IPS-20b (cell line): Measurements from ENCODE around the gene ZCCHC13.
"Not testable (repeated sequence)": the region's sequence is repeated elsewhere in the genome, so short reads cannot be mapped to it uniquely, and the experiment has no call there.

ENCODE experiments used
- H3K27ac ChIP-seq: one replicate; pipeline ENCODE4 v1.5.1; 2013; ENCODE audit warnings: low read length
- H3K27me3 ChIP-seq: 2 replicates; pipeline ENCODE4 v1.6.1; 2013; ENCODE audit warnings: mild to moderate bottlenecking, low read length, inconsistent platforms; ENCODE audit not compliant: insufficient read depth
- H3K36me3 ChIP-seq: 2 replicates; pipeline ENCODE4 v1.6.1; 2013; ENCODE audit warnings: low read depth, mild to moderate bottlenecking, inconsistent platforms, low read length, moderate library complexity; ENCODE audit not compliant: insufficient read depth
- H3K4me1 ChIP-seq: 2 replicates; pipeline ENCODE4 v1.6.1; 2013; ENCODE audit warnings: mild to moderate bottlenecking, control low read depth, inconsistent platforms, low read length, moderate library complexity; ENCODE audit not compliant: insufficient read depth
- H3K4me3 ChIP-seq: 2 replicates; pipeline ENCODE4 v1.5.1; 2013; ENCODE audit warnings: mild to moderate bottlenecking, low read length, inconsistent platforms
- H3K9ac ChIP-seq: 2 replicates; pipeline ENCODE4 v1.6.1; 2013; ENCODE audit warnings: low read depth, mild to moderate bottlenecking, inconsistent platforms, low read length, moderate library complexity
- H3K9me3 ChIP-seq: 2 replicates; pipeline ENCODE4 v1.6.1; 2013; ENCODE audit warnings: mild to moderate bottlenecking, low read depth, low read length, inconsistent platforms; ENCODE audit not compliant: insufficient read depth

ZCCHC13 gene

DNA sequence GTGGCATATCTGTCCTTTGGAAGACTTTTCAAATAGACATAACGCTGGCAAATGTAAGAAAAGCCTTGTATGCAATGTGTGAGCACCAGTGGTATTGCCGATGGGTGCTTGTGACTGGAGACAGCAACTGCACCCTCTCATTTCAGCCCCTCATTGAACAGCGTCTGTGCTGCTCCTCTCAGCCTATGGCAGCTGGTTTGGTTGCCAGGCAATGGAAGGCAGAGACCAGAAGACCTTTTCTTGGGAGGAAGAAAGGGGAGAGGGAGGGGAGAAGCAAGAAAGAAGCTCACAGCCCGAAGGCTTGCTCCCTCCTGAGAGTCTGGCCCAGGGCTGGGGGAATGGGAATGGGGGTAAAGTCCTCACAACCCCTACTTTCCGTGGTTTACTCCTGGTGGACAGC is 20.2 kb downstream of the ZCCHC13 start:
- Histone ChIP-seq H3K4me1 (peaks cover 16% of the 10 kb centered on the region), H3K9me3 (no peaks in the 10 kb centered on the region), H3K4me3 (no peak overlapping the region), H3K27me3 (no peaks in the 10 kb centered on the region), H3K27ac (no peak overlapping the region), H3K36me3 (no peaks in the 10 kb centered on the region), H3K9ac (no peak overlapping the region)

- Histone ChIP-seq H3K27me3 (no peaks in the 10 kb centered on the region), H3K9ac (no peak overlapping the region), H3K4me3 (no peak overlapping the region; the same call in 1 of the 2 replicates), H3K4me1 (peaks cover 16% of the 10 kb centered on the region), H3K36me3 (no peaks in the 10 kb centered on the region), H3K27ac (no peak overlapping the region), H3K9me3 (no peaks in the 10 kb centered on the region)
Observed at GRCh38 chrX:74325130-74326059, 21.4 kb downstream of the ZCCHC13 start.

- Histone ChIP-seq H3K27me3 (no peaks in the 10 kb centered on the region), H3K4me1 (peaks cover 4% of the 10 kb centered on the region; the same call in 1 of the 2 replicates), H3K36me3 (no peaks in the 10 kb centered on the region), H3K9ac (no peak overlapping the region), H3K4me3 (no peak overlapping the region), H3K27ac (no peak overlapping the region), H3K9me3 (no peaks in the 10 kb centered on the region)
Observed at GRCh38 chrX:74338852-74339251, 34.9 kb downstream of the ZCCHC13 start.

DNA sequence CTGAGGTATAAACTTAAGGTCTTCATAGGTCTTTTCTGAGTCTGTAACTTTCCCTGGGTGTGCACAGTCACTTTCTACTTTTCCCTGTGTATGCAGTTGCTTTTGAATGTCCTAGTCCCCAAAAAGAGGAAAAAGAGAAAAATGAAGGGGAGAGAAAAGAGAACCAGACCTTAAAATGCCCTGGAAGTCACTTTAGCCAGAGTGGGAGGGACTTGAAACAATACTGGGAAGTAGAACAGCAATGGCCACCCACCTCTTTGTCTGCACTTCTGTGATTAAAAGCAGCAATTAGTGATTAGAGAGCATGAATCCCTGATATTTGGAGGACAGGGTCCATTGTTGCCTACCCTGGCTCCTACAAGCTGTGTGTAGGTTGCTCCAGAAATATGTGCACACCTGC is 36.1 kb downstream of the ZCCHC13 start:
- no peak overlapping the region for H3K9ac ChIP-seq
- no peaks in the 10 kb centered on the region for H3K36me3 ChIP-seq
- no peaks in the 10 kb centered on the region for H3K27me3 ChIP-seq
- no peaks in the 10 kb centered on the region for H3K9me3 ChIP-seq
- no peak overlapping the region for H3K27ac ChIP-seq
- peaks cover 4% of the 10 kb centered on the region; the same call in 1 of the 2 replicates for H3K4me1 ChIP-seq
- no peak overlapping the region for H3K4me3 ChIP-seq

- H3K9me3 ChIP-seq, H3K27me3 ChIP-seq, H3K36me3 ChIP-seq, H3K9ac ChIP-seq, H3K4me3 ChIP-seq, H3K4me1 ChIP-seq, H3K27ac ChIP-seq: not testable (repeated sequence)
Observed at GRCh38 chrX:74342211-74342610, 38.2 kb downstream of the ZCCHC13 start.

DNA sequence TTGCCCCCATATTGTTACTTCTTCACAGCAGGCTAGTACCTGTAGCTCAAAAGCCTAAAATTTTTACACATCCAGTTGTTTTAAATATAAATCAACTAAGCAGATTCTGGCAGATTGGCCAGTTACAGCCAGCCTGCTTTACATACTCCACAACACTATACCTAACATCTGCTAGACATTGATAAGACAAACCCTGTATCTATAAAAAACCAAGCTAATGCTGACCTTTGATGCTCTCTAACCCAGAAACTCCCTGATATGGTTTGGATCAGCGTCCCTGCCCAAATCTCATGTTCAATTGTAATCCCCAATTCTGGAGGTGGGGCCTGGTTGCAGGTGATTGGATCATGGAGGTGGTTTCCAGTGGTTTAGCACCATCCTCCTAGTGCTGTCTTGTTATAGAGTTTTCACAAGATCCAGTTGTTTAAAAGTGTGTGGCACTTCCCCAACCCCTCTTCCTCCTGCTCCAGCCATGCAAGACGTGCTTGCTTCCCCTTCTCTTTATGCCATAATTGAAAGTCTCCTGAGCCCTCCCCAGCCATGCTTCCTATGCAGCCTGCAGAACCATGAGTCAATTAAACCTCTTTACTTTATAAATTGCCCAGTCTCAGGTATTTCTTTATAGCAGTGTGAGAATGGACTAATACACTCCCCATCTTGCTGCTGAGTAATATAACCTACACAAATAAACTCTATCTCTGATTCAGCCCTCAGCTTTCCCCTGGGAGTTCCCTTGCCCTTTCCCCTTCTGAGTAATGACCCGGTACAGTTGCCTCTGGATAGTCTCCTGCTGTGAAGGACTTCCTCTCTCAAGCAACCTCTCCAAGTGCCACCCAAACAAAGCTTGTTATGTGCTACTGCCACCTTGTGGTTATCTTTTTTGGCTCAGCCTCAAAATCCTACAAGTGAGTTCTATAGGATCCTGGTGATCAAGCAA is 39.6 kb downstream of the ZCCHC13 start:
- peaks cover 4% of the 10 kb centered on the region; the same call in 1 of the 2 replicates for H3K4me1 ChIP-seq
- no peak overlapping the region for H3K4me3 ChIP-seq
- H3K9ac ChIP-seq, result no peak overlapping the region; the same call in 1 of the 2 replicates
- no peaks in the 10 kb centered on the region for H3K9me3 ChIP-seq
- H3K27me3 ChIP-seq, result no peaks in the 10 kb centered on the region
- H3K27ac ChIP-seq, result no peak overlapping the region
- no peaks in the 10 kb centered on the region for H3K36me3 ChIP-seq

DNA sequence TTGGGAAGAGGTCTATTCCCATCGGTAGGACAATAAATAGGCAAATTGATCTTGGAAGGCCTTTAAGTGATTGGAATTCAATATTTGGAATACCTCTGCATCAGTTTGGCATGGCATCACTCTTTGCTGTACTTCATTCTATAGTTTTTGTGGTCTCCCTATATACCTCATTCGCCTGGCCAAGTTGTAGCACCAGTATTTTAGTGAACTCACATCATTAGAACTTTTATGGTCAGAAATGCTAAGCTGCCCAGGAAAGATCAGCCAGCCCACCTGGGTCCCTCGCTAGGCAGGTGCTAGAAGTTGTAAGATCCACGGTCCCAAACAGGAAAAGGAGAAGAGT is 40.3 kb downstream of the ZCCHC13 start:
- H3K36me3 ChIP-seq, result no peaks in the 10 kb centered on the region
- H3K9me3 ChIP-seq, result no peaks in the 10 kb centered on the region
- H3K4me3 ChIP-seq, result no peak overlapping the region
- no peak overlapping the region for H3K27ac ChIP-seq
- no peaks in the 10 kb centered on the region for H3K27me3 ChIP-seq
- H3K4me1 ChIP-seq, result peaks cover 4% of the 10 kb centered on the region; the same call in 1 of the 2 replicates
- no peak overlapping the region for H3K9ac ChIP-seq

DNA sequence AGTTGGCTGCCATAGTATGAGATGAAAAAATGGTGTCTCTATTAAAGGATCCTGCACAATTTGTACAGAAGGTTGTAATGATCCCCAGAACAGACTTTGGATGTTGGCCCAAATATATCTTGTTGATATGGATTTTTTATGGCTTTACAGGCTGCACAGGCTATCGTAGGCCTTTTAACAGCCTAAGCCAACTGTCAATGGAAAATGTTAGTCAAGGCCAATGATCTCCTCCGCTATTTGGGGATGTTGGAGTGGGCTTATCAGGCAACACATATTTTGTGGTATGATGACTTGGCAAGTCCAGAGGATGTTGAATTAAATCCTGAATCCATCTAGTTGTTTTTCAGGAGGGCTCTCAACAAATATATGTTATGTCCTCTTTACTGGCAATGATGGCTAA is 42.1 kb downstream of the ZCCHC13 start:
- H3K4me1 ChIP-seq, result peaks cover 4% of the 10 kb centered on the region; the same call in 1 of the 2 replicates
- H3K9ac ChIP-seq, result no peak overlapping the region
- no peak overlapping the region for H3K4me3 ChIP-seq
- no peaks in the 10 kb centered on the region for H3K27me3 ChIP-seq
- H3K27ac ChIP-seq, result no peak overlapping the region
- H3K36me3 ChIP-seq, result no peaks in the 10 kb centered on the region
- no peaks in the 10 kb centered on the region for H3K9me3 ChIP-seq

DNA sequence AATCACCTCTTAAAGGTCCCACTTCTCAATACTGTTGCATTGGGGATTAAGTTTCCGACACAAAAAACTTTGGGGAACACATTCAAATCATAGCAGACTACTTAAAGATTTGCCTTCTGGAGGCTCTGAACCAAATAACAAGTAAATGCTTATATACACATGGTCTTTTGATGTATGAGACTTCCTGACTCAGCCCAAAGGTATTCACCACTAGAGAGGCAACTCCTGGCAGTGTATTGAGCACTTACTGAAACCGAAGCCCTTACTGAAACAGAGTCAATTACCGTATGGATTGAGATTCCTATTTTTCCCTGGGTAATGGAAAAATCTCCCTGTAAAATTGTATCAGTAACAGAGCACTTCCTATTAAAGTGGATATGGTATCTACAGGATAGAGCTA is 45.4 kb downstream of the ZCCHC13 start:
- no peaks in the 10 kb centered on the region for H3K9me3 ChIP-seq
- no peaks in the 10 kb centered on the region for H3K36me3 ChIP-seq
- no peaks in the 10 kb centered on the region for H3K27me3 ChIP-seq
- no peak overlapping the region for H3K4me3 ChIP-seq
- H3K27ac ChIP-seq, result no peak overlapping the region
- H3K9ac ChIP-seq, result no peak overlapping the region
- H3K4me1 ChIP-seq, result no peaks in the 10 kb centered on the region

DNA sequence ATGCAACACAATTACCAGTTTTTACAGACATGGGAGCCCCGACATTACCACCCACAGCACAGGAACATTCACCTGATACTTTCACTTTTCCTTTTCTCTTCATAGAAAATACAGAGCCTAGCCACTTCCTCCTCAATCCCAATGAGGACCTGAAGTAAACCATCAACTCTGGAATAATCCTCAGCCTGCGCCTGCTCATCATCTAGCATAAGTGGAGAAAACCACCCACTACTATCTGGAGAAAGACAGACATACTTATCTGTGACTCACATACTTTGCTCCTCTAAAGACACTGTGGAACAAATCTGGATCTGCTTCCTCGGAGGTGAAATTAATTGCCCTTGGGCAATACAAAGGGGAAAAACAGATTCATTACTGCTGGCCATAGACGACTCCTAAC is 47.8 kb downstream of the ZCCHC13 start:
- H3K9ac ChIP-seq, result no peak overlapping the region
- no peaks in the 10 kb centered on the region for H3K4me1 ChIP-seq
- no peaks in the 10 kb centered on the region for H3K36me3 ChIP-seq
- no peak overlapping the region for H3K27ac ChIP-seq
- no peaks in the 10 kb centered on the region for H3K27me3 ChIP-seq
- no peak overlapping the region for H3K4me3 ChIP-seq
- no peaks in the 10 kb centered on the region for H3K9me3 ChIP-seq

DNA sequence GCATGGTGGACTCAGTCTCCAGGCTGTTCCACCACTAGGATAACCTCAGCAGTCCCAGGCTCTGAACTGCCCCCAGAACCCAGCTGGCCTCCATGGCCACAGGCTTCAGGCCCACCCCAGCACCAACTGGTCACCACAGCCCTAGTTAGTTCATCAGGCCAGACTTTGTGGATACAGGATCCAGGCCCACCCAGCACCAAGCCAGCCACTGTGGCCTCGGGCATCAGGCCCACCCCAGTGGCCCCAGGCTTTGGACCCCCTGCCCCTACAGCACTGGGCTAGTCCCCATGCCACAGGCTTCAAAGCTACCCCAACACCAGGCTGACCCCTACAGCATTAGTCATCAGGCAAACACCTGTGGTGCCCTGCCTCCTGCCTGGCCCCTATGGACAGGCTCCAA is 50.0 kb downstream of the ZCCHC13 start:
- H3K4me1 ChIP-seq, result no peaks in the 10 kb centered on the region
- no peak overlapping the region for H3K27ac ChIP-seq
- H3K9ac ChIP-seq, result no peak overlapping the region
- H3K4me3 ChIP-seq, result no peak overlapping the region
- no peaks in the 10 kb centered on the region for H3K9me3 ChIP-seq
- H3K36me3 ChIP-seq, result no peaks in the 10 kb centered on the region
- no peaks in the 10 kb centered on the region for H3K27me3 ChIP-seq
